ENCODE measurements around the gene MED13L. TPM values are rescaled to one million over a fixed set of nuclear protein-coding genes. Genes with fewer than 3 reads are reported as not detected.

MED13L gene
- total RNA-seq, 5 donors from 2014 or later (not counting 1 experiment from before 2014, with no cell fraction given), result 126 to 216 (median 133) TPM

- Histone ChIP-seq H3K9me3 (no peaks in the 10 kb centered on the region), H3K4me3 (ENCODE audit: control insufficient read depth in 1 of 2, extremely low read depth in 1 of 2, low read length in 1 of 2) (no peak overlapping the region), H3K27ac (ENCODE audit: low read length) (no peak overlapping the region), H3K4me1 (ENCODE audit: control insufficient read depth in 1 of 2, extremely low read depth in 1 of 2, insufficient read depth in 2 of 2, low read length in 2 of 2) (peaks cover 12 to 16% of the 10 kb centered on the region in 2 experiments), H3K36me3 (ENCODE audit: control insufficient read depth in 2 of 2, extremely low read depth in 1 of 2, insufficient read depth in 1 of 2, low read length in 1 of 2) (no peaks in the 10 kb centered on the region), H3K27me3 (replicated peaks in 1 of 2; ENCODE audit: control insufficient read depth in 2 of 2, extremely low read depth in 1 of 2, insufficient read depth in 2 of 2, low read length in 1 of 2) (no peaks in the 10 kb centered on the region)
- Mint-ChIP-seq H3K9me3 (no peaks in the 10 kb centered on the region), H3K27ac (peak overlapping the region; percentile 50 to 68), H3K4me3 (peak overlapping the region in 1 of 3 donors; percentile 7), H3K27me3 (no peaks in the 10 kb centered on the region), H3K36me3 (no peaks in the 10 kb centered on the region), H3K4me1 (peaks cover 48 to 53% (median 52%) of the 10 kb centered on the region in 3 donors)
- no peak for DNase-seq
- no peak for ATAC-seq (replicated peaks in 1 of 4)
- WGBS (ENCODE audit: insufficient coverage), result no CpG with 5 or more reads among the region's 1 CpG
- ChIA-PET POLR2A (no interaction called here), CTCF (interaction anchor here (0.6 to 0.7 kb wide), 2 partner anchors 22 to 84 kb away, joined by 3 to 4 read pairs; no protein-coding TSS in a partner anchor)
Observed at GRCh38 chr12:116143909-116144308, 133.6 kb downstream of the MED13L start.

DNA sequence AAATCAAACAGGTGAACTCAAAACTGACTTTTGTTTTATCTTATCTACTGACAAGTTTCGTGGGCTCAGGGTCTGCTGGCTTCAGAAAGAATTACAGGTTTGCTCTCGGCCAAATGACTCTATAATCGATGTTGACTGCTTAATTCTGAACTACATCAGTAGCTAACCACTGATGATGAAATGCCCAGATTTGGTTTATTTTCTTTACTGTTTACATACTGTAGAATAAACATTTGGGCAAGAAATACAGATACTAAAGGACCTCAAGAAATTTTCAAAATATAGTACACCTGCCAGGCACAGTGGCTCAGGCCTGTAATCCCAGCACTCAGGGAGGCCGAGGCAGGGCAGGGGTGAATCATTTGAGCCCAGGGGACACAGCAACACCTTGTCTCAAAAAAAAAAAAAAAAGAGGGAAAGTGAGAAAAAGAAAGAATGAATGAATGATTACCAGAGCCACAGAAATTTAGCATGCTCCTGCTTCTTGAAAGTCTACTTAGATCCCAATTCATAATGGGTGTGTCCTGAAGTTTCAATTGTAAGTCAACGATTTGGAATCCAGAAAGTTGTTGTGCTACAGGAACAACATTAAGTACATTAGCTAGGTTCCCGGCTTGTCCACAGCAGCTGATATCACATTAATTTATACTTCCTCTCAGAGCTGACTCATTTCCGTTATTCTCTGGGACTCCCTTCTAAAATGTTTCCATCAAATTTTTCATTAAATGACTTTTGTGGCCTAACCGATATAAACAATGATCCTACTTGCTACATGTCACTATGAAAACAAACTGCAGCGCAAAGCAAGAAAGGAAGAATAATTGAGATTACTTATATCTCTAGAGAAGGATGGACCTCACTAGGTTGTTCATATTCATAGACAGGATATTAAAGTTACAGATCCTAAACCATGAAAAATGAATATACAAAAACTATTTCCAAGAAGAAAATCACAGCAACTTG lies 134.3 kb downstream of the MED13L start:
- Histone ChIP-seq H3K36me3 (ENCODE audit: control insufficient read depth in 2 of 2, extremely low read depth in 1 of 2, insufficient read depth in 1 of 2, low read length in 1 of 2) (no peaks in the 10 kb centered on the region), H3K4me1 (ENCODE audit: control insufficient read depth in 1 of 2, extremely low read depth in 1 of 2, insufficient read depth in 2 of 2, low read length in 2 of 2) (peaks cover 11 to 16% of the 10 kb centered on the region in 2 experiments), H3K27ac (ENCODE audit: low read length) (no peak overlapping the region), H3K9me3 (no peaks in the 10 kb centered on the region), H3K27me3 (replicated peaks in 1 of 2; ENCODE audit: control insufficient read depth in 2 of 2, extremely low read depth in 1 of 2, insufficient read depth in 2 of 2, low read length in 1 of 2) (no peaks in the 10 kb centered on the region), H3K4me3 (ENCODE audit: control insufficient read depth in 1 of 2, extremely low read depth in 1 of 2, low read length in 1 of 2) (no peak overlapping the region)
- WGBS (ENCODE audit: insufficient coverage), result 60% methylated on average over 1 of the region's 9 CpGs
- H3K4me1 Mint-ChIP-seq, result peaks cover 50 to 56% (median 55%) of the 10 kb centered on the region in 3 donors
- ChIA-PET CTCF (interaction anchor here in 1 of 2 donors (0.7 to 3.5 kb wide), 2 partner anchors 22 to 565 kb away, joined by 3 to 15 read pairs; no protein-coding TSS in a partner anchor), POLR2A (no interaction called here)
- peak overlapping the region; percentile 50 to 55 for H3K27ac Mint-ChIP-seq
- DNase-seq, result no peak
- peak overlapping the region in 2 of 3 donors; percentile 7 to 15 for H3K4me3 Mint-ChIP-seq
- ATAC-seq (replicated peaks in 1 of 4), result peak in 1 of 4 experiments; percentile 38
- no peaks in the 10 kb centered on the region for H3K36me3 Mint-ChIP-seq
- H3K27me3 Mint-ChIP-seq, result no peaks in the 10 kb centered on the region
- no peaks in the 10 kb centered on the region for H3K9me3 Mint-ChIP-seq

DNA sequence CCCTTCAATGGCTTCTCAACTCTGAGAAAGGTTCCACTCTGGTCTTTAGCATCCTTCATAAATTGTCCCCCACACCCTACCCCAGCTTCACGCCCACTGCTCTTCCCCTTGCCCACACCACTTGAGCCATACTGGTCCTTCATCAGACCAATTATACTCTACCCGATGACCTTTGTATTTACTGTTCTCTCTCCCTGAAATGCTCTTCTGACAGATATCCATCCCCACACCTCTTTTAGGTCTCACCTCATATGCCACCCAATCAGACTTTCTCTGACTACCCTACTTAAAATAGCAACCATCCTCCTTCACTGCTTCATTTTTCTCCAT lies 135.7 kb downstream of the MED13L start:
- Histone ChIP-seq H3K27me3 (replicated peaks in 1 of 2; ENCODE audit: control insufficient read depth in 2 of 2, extremely low read depth in 1 of 2, insufficient read depth in 2 of 2, low read length in 1 of 2) (no peaks in the 10 kb centered on the region), H3K4me3 (ENCODE audit: control insufficient read depth in 1 of 2, extremely low read depth in 1 of 2, low read length in 1 of 2) (no peak overlapping the region), H3K9me3 (no peaks in the 10 kb centered on the region), H3K36me3 (ENCODE audit: control insufficient read depth in 2 of 2, extremely low read depth in 1 of 2, insufficient read depth in 1 of 2, low read length in 1 of 2) (no peaks in the 10 kb centered on the region), H3K4me1 (ENCODE audit: control insufficient read depth in 1 of 2, extremely low read depth in 1 of 2, insufficient read depth in 2 of 2, low read length in 2 of 2) (peaks cover 15 to 16% of the 10 kb centered on the region in 2 experiments), H3K27ac (ENCODE audit: low read length) (no peak overlapping the region)
- CTCF ChIA-PET, result interaction anchor here (0.6 to 3.5 kb wide), 6 partner anchors 14 to 1713 kb away, joined by 3 to 15 read pairs (median 5); no protein-coding TSS in a partner anchor
- no peak overlapping the region for H3K4me3 Mint-ChIP-seq
- ATAC-seq (replicated peaks in 1 of 4) (peak in 1 of 4 experiments; percentile 16), DNase-seq (no peak)
- no peaks in the 10 kb centered on the region for H3K27me3 Mint-ChIP-seq
- no peak overlapping the region for H3K27ac Mint-ChIP-seq
- peaks cover 59 to 65% (median 62%) of the 10 kb centered on the region in 3 donors for H3K4me1 Mint-ChIP-seq
- POLR2A ChIA-PET, result no interaction called here
- H3K9me3 Mint-ChIP-seq, result no peaks in the 10 kb centered on the region
- H3K36me3 Mint-ChIP-seq, result no peaks in the 10 kb centered on the region
- WGBS (ENCODE audit: insufficient coverage), result 91% methylated on average over 2 of the region's 2 CpGs

GRCh38 chr12:116141110-116141832 lies 136.2 kb downstream of the MED13L start:
- no peak overlapping the region for H3K27ac Mint-ChIP-seq
- no peaks in the 10 kb centered on the region for H3K9me3 ChIP-seq
- CTCF ChIA-PET, result interaction anchor here (0.9 to 3.5 kb wide), 7 partner anchors 14 to 567 kb away, joined by 3 to 15 read pairs (median 5); no protein-coding TSS in a partner anchor
- peaks cover 63 to 68% (median 68%) of the 10 kb centered on the region in 3 donors for H3K4me1 Mint-ChIP-seq
- H3K36me3 ChIP-seq (ENCODE audit: control insufficient read depth in 2 of 2, extremely low read depth in 1 of 2, insufficient read depth in 1 of 2, low read length in 1 of 2), result no peaks in the 10 kb centered on the region
- H3K4me3 Mint-ChIP-seq, result no peak overlapping the region
- no peaks in the 10 kb centered on the region for H3K9me3 Mint-ChIP-seq
- H3K4me1 ChIP-seq (ENCODE audit: control insufficient read depth in 1 of 2, extremely low read depth in 1 of 2, insufficient read depth in 2 of 2, low read length in 2 of 2), result peaks cover 16 to 19% of the 10 kb centered on the region in 2 experiments
- DNase-seq (peak in 1 of 35 experiments; percentile 35), ATAC-seq (replicated peaks in 1 of 4) (no peak)
- no peak overlapping the region for H3K27ac ChIP-seq (ENCODE audit: low read length)
- no peak overlapping the region for H3K4me3 ChIP-seq (ENCODE audit: control insufficient read depth in 1 of 2, extremely low read depth in 1 of 2, low read length in 1 of 2)
- H3K27me3 ChIP-seq (replicated peaks in 1 of 2; ENCODE audit: control insufficient read depth in 2 of 2, extremely low read depth in 1 of 2, insufficient read depth in 2 of 2, low read length in 1 of 2), result no peaks in the 10 kb centered on the region
- WGBS (ENCODE audit: insufficient coverage), result no CpG with 5 or more reads among the region's 4 CpGs
- H3K27me3 Mint-ChIP-seq, result no peaks in the 10 kb centered on the region
- H3K36me3 Mint-ChIP-seq, result no peaks in the 10 kb centered on the region
- POLR2A ChIA-PET, result no interaction called here

GRCh38 chr12:116140529-116140928 lies 137.0 kb downstream of the MED13L start:
- Mint-ChIP-seq H3K4me3 (no peak overlapping the region), H3K36me3 (no peaks in the 10 kb centered on the region), H3K27ac (no peak overlapping the region), H3K27me3 (no peaks in the 10 kb centered on the region), H3K4me1 (peaks cover 68 to 75% (median 70%) of the 10 kb centered on the region in 3 donors), H3K9me3 (no peaks in the 10 kb centered on the region)
- Histone ChIP-seq H3K27ac (ENCODE audit: low read length) (no peak overlapping the region), H3K36me3 (ENCODE audit: control insufficient read depth in 2 of 2, extremely low read depth in 1 of 2, insufficient read depth in 1 of 2, low read length in 1 of 2) (no peaks in the 10 kb centered on the region), H3K4me3 (ENCODE audit: control insufficient read depth in 1 of 2, extremely low read depth in 1 of 2, low read length in 1 of 2) (no peak overlapping the region), H3K9me3 (no peaks in the 10 kb centered on the region), H3K4me1 (ENCODE audit: control insufficient read depth in 1 of 2, extremely low read depth in 1 of 2, insufficient read depth in 2 of 2, low read length in 2 of 2) (peaks cover 16 to 20% of the 10 kb centered on the region in 2 experiments), H3K27me3 (replicated peaks in 1 of 2; ENCODE audit: control insufficient read depth in 2 of 2, extremely low read depth in 1 of 2, insufficient read depth in 2 of 2, low read length in 1 of 2) (no peaks in the 10 kb centered on the region)
- ATAC-seq (replicated peaks in 1 of 4) (no peak), DNase-seq (no peak)
- no CpG with 5 or more reads among the region's 4 CpGs for WGBS (ENCODE audit: insufficient coverage)
- CTCF ChIA-PET, result interaction anchor here (0.6 to 3.5 kb wide), 8 partner anchors 13 to 568 kb away, joined by 3 to 15 read pairs (median 4); no protein-coding TSS in a partner anchor
- POLR2A ChIA-PET, result no interaction called here

GRCh38 chr12:116138781-116139180 lies 138.7 kb downstream of the MED13L start:
- POLR2A ChIA-PET, result no interaction called here
- H3K27ac Mint-ChIP-seq, result no peak overlapping the region
- H3K27ac ChIP-seq (ENCODE audit: low read length), result no peak overlapping the region
- no peaks in the 10 kb centered on the region for H3K9me3 Mint-ChIP-seq
- no peaks in the 10 kb centered on the region for H3K36me3 ChIP-seq (ENCODE audit: control insufficient read depth in 2 of 2, extremely low read depth in 1 of 2, insufficient read depth in 1 of 2, low read length in 1 of 2)
- H3K4me1 ChIP-seq (ENCODE audit: control insufficient read depth in 1 of 2, extremely low read depth in 1 of 2, insufficient read depth in 2 of 2, low read length in 2 of 2), result peaks cover 13 to 23% of the 10 kb centered on the region in 2 experiments
- no peak overlapping the region for H3K4me3 Mint-ChIP-seq
- no peak overlapping the region for H3K4me3 ChIP-seq (ENCODE audit: control insufficient read depth in 1 of 2, extremely low read depth in 1 of 2, low read length in 1 of 2)
- no peaks in the 10 kb centered on the region for H3K27me3 ChIP-seq (replicated peaks in 1 of 2; ENCODE audit: control insufficient read depth in 2 of 2, extremely low read depth in 1 of 2, insufficient read depth in 2 of 2, low read length in 1 of 2)
- no peaks in the 10 kb centered on the region for H3K36me3 Mint-ChIP-seq
- no peak for DNase-seq
- no peaks in the 10 kb centered on the region for H3K27me3 Mint-ChIP-seq
- CTCF ChIA-PET, result interaction anchor here in 1 of 2 donors (0.6 to 1.7 kb wide), 3 partner anchors 29 to 488 kb away, joined by 3 to 4 read pairs (median 3); no protein-coding TSS in a partner anchor
- ATAC-seq (replicated peaks in 1 of 4), result no peak
- H3K4me1 Mint-ChIP-seq, result peaks cover 69 to 78% (median 70%) of the 10 kb centered on the region in 3 donors
- no peaks in the 10 kb centered on the region for H3K9me3 ChIP-seq

Data from T-cell (primary cell).